ENCODE results near the gene UFL1. TPM values are rescaled to one million over a fixed set of nuclear protein-coding genes. Genes with fewer than 3 reads are reported as not detected.

The UFL1 gene
- total RNA-seq = 18.8 TPM

DNA sequence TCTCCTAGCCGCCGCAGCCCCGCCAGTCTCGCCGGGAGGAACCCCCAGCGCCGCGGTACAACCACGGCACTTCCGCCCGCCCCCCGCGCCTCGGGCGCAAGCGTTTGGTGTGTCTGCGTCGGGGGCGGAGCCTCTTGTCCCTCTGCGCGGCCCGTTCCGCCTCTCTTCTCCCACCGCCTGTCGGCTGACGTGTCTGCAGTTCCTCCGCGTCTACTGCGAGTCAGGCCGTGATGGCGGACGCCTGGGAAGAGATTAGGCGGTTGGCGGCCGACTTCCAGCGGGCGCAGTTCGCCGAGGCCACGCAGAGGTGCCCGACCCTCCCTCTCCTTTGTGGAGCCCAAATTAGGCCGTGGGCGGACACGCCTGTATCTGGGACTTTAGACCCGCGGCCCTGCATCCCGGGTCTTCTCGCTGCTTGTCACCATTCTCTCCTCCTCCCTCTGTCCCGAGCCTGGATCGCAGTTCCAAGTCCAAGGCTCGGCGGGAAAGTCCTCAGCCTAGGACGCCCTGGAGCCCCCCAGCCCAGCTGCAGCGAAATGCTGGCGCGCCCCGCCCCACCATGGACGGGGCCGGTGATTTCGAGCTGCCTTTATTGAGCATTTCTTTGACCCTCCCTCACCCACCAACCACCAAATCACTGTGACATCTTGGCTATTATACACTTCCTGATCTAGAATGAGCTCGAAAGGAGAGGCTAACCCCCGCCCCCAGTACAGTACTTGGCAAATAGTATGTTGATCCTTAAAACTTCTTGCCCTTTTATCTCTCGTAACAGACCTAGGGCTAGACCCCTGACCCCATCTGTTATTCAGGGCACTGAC lies at the start of gene UFL1:
Gene UFL1 (plus strand): TSS at position 163 of the 821 bp plus-strand sequence. CDS start 68 bp downstream, at position 231.

GRCh38 chr6:96562886-96563285 lies 41.3 kb downstream of the UFL1 start, which contains the start of gene FHL5:
TSS of gene FHL5 (plus strand) at chr6:96563128. CDS start at chr6:96603614, 40,486 bp downstream.

Other genes with a start within 250 kb of the UFL1 start
- gene FHL5, start 41.3 kb downstream of the UFL1 start, total RNA-seq = 0.63 TPM

Data from parietal lobe (tissue), 1 donor.